DND-41 (cell line): ENCODE data around the gene CABP4.

ENCODE experiments used
- ATAC-seq: fragments of 200-7000 bp; cut with Tn5 transposase; 3 replicates; pipeline ENCODE4 v1.9.1; 2021; ENCODE audit warnings: low read depth; ENCODE audit not compliant: insufficient read depth
- DNase-seq: peaks from one replicate; pipeline ENCODE4 v3.0.0-alpha.2; 2020
- H2AFZ ChIP-seq: 2 replicates; pipeline ENCODE4 v1.6.0; 2012; ENCODE audit warnings: low read depth, low read length
- H3K27ac ChIP-seq: 2 replicates; pipeline ENCODE4 v1.5.1; 2012; ENCODE audit warnings: low read length, inconsistent platforms
- H3K27me3 ChIP-seq: fragments of 200-600 bp; sonication (generic); 2 replicates; pipeline ENCODE4 v1.6.0; 2012; ENCODE audit warnings: low read length, mild to moderate bottlenecking, inconsistent platforms; ENCODE audit not compliant: insufficient read depth, poor library complexity
- H3K36me3 ChIP-seq: 2 replicates; pipeline ENCODE4 v1.5.1; 2012; ENCODE audit warnings: low read length, inconsistent platforms; ENCODE audit not compliant: insufficient read depth
- H3K4me1 ChIP-seq: 2 replicates; pipeline ENCODE4 v1.5.1; 2012; ENCODE audit warnings: mild to moderate bottlenecking, low read length; ENCODE audit not compliant: insufficient read depth
- H3K4me2 ChIP-seq: 2 replicates; pipeline ENCODE4 v1.6.0; 2012; ENCODE audit warnings: mild to moderate bottlenecking, moderate library complexity, low read length, inconsistent platforms; ENCODE audit not compliant: insufficient read depth
- H3K4me3 ChIP-seq, 2 experiments: fragments of 200-600 bp in 1 of 2; shearing (Covaris generic) in 1 of 2; 2 replicates each; pipeline ENCODE4 v1.5.1; 2012 to 2016; ENCODE audit warnings: inconsistent platforms in 2 of 2, low read length in 2 of 2, mild to moderate bottlenecking in 2 of 2, low read depth in 1 of 2, moderate library complexity in 1 of 2
- H3K79me2 ChIP-seq: 2 replicates; pipeline ENCODE4 v1.6.0; 2012; ENCODE audit warnings: low read length, inconsistent platforms; ENCODE audit not compliant: insufficient read depth
- H3K9ac ChIP-seq: 2 replicates; pipeline ENCODE4 v1.6.0; 2012; ENCODE audit warnings: low read depth, mild to moderate bottlenecking, inconsistent platforms, low read length, moderate library complexity
- H3K9me3 ChIP-seq: 2 replicates; pipeline ENCODE4 v1.5.1; 2012; ENCODE audit warnings: low read length, moderate library complexity, mild to moderate bottlenecking, inconsistent platforms; ENCODE audit not compliant: insufficient read depth, severe bottlenecking
- H4K20me1 ChIP-seq: 2 replicates; pipeline ENCODE4 v1.6.0; 2012; ENCODE audit warnings: low read length; ENCODE audit not compliant: insufficient read depth
- CTCF ChIP-seq: IDR thresholded peaks from 2 replicates; pipeline ENCODE4 v1.5.1; 2012; ENCODE audit warnings: borderline replicate concordance, low read length, moderate library complexity, mild to moderate bottlenecking; ENCODE audit not compliant: poor library complexity, severe bottlenecking; ENCODE audit errors: extremely low read depth
- EZH2 ChIP-seq: IDR thresholded peaks from 3 replicates; pipeline ENCODE4 v1.6.1; 2012; ENCODE audit warnings: borderline replicate concordance, low read depth, mild to moderate bottlenecking, moderate library complexity, low read length, inconsistent platforms; ENCODE audit not compliant: severe bottlenecking

The CABP4 gene

DNA sequence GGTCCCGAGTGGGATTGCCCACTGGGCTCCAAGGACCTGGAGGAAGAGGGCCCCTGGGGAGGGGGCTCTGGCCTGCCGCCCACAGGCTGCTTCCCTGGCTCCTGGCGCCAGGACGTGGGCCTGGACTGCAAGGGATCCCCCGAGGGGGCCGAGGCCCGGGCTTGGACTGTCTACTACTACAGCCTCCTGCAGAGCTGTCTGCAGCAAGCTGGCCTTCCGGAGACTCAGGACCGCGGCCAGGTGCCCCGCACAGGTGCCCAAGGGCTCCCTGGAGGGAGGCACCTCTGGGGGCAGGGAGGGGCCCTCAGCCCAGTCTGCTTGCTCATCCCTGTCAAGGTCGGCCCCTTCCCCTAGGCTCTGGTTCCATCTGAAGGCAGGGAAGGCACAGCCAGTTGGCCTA is 37.7 kb upstream of the CABP4 start:
- no peaks in the 10 kb centered on the region for H3K27me3 ChIP-seq
- peak overlapping the region; percentile 93 for H3K27ac ChIP-seq
- TF ChIP-seq EZH2 (no peak), CTCF (no peak)
- H2AFZ ChIP-seq = peak overlapping the region; percentile 21; the same call in 1 of the 2 replicates
- H3K9ac ChIP-seq = peak overlapping the region; percentile 91
- no peak for DNase-seq
- peaks cover 37% of the 10 kb centered on the region for H3K79me2 ChIP-seq
- H3K4me1 ChIP-seq = peaks cover 65% of the 10 kb centered on the region
- peak overlapping the region; percentile 95 for H3K4me2 ChIP-seq
- ATAC-seq = no peak
- no peaks in the 10 kb centered on the region for H4K20me1 ChIP-seq
- peak overlapping the region in 1 of 2 experiments; percentile 44; a peak in 2 of 4 replicates for H3K4me3 ChIP-seq
- peaks cover 6% of the 10 kb centered on the region; the same call in 1 of the 2 replicates for H3K36me3 ChIP-seq
- no peaks in the 10 kb centered on the region for H3K9me3 ChIP-seq

DNA sequence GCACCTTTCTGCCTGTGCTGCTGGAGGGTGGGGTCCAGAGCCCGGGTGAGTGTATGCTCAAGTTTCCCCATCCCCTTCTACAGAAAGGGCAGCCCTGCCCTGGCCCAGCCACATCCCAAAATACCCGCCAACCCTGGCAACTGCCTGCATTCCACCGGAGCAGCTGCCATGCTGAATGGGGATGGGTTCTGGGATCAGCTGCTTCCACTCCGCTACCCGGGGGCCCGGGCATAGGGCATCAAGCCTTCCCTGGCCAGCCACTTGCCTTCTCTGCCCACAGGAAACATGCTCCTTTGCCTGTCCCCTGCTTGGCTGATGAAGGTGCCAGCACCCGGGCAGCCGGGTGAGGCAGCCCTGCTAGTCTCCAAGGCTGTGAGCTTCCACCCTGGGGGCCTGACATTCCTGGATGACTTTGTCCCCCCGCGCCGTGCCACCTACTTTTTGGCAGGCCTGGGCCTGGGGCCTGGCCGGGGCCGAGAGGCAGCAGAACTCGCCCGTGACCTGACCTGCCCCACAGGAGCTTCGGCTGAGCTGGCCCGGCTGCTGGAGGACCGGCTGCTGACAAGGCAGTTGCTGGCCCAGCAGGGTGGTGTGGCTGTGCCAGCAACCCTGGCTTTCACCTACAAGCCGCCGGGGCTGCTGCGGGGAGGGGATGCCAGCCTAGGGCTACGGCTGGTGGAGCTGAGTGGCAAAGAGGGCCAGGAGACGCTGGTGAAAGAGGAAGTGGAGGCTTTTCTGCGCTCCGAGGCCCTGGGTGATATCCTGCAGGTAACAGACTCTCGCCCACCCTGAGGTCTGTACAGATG is 36.5 kb upstream of the CABP4 start:
- H3K4me1 ChIP-seq = peaks cover 54% of the 10 kb centered on the region
- H3K79me2 ChIP-seq = peaks cover 37% of the 10 kb centered on the region
- peak overlapping the region in 1 of 2 experiments; percentile 66; a peak in 1 of 4 replicates for H3K4me3 ChIP-seq
- DNase-seq (no peak), ATAC-seq (no peak)
- peak overlapping the region; percentile 93 for H3K27ac ChIP-seq
- peak overlapping the region; percentile 95 for H3K4me2 ChIP-seq
- H3K9me3 ChIP-seq = no peaks in the 10 kb centered on the region
- TF ChIP-seq EZH2 (no peak), CTCF (no peak)
- peaks cover 6% of the 10 kb centered on the region; the same call in 1 of the 2 replicates for H3K36me3 ChIP-seq
- peak overlapping the region; percentile 91 for H3K9ac ChIP-seq
- no peak overlapping the region for H2AFZ ChIP-seq
- H4K20me1 ChIP-seq = no peaks in the 10 kb centered on the region
- H3K27me3 ChIP-seq = no peaks in the 10 kb centered on the region

GRCh38 chr11:67419325-67420049 is 35.7 kb upstream of the CABP4 start:
- ATAC-seq (no peak), DNase-seq (no peak)
- Histone ChIP-seq H4K20me1 (no peaks in the 10 kb centered on the region), H3K4me2 (peak overlapping the region; percentile 95), H3K9ac (peak overlapping the region; percentile 91), H2AFZ (no peak overlapping the region), H3K9me3 (no peaks in the 10 kb centered on the region), H3K4me3 (peak overlapping the region in 1 of 2 experiments; percentile 66; a peak in 2 of 4 replicates), H3K27me3 (no peaks in the 10 kb centered on the region), H3K36me3 (peaks cover 6% of the 10 kb centered on the region; the same call in 1 of the 2 replicates), H3K27ac (peak overlapping the region; percentile 93), H3K79me2 (peaks cover 37% of the 10 kb centered on the region), H3K4me1 (peaks cover 54% of the 10 kb centered on the region)
- no peak for TF ChIP-seq CTCF
- TF ChIP-seq EZH2 = no peak
